NCI-H2107 (cell line): ENCODE data around the gene UBE2H.
"Not testable (repeated sequence)": the region's sequence is repeated elsewhere in the genome, so short reads cannot be mapped to it uniquely, and the experiment has no call there.

Source experiments
- DNase-seq: peaks from one replicate; lab custom pipeline; 2025; lab: John Stamatoyannopoulos, UW

Gene UBE2H

DNA sequence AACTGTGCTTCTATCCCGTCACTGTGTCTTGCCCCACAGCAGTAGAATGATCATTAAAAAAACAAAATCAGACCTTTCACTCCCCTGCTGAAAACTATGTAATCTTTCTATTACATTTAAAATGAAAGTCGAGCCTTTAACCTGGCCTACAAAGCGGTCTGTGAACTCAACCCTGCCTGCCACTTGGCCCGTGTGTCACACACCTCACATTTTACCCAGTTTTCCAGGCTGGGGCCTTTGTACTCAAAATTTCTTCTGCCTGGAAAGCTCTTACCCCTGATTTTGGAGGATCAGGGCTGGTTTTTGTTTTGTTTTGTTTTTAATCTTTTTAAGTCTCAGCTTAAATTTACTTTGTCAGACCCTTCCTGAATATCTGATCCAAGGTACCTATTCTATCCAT lies 82.1 kb downstream of the UBE2H start:
- no peak for DNase-seq

DNA sequence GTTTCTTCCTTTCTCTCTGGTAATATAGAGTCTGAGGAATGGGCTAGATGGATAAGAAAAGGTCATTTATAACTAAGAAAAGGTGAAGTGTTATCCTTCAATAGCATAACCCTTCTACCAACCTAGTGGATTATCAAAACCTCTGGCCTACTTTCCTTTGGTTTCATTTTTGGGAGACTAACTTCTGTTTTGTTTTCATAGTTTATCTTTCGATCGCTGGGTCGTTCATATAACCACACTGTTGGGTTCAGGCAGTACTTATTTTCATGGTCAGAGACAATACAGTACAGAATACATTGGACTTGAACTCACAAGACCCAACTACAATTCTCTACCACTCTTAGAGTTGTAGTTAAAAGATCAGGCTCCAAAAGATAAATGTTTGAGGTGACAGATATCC lies 86.5 kb downstream of the UBE2H start:
- DNase-seq: no peak

DNA sequence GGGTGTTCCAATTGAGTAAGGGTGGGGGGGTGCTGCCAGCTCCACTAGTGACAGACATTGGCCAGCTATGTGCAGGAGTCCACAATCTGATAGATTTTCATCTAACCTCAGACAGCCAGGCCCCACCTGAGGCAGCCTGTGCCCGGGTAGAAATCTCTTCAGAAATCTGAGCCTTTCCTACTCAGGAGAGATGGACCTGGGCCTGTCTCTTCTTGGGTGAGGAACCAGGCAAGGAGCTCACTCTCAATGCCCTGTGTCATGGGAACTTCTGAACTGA lies 86.9 kb downstream of the UBE2H start:
- DNase-seq: no peak

DNA sequence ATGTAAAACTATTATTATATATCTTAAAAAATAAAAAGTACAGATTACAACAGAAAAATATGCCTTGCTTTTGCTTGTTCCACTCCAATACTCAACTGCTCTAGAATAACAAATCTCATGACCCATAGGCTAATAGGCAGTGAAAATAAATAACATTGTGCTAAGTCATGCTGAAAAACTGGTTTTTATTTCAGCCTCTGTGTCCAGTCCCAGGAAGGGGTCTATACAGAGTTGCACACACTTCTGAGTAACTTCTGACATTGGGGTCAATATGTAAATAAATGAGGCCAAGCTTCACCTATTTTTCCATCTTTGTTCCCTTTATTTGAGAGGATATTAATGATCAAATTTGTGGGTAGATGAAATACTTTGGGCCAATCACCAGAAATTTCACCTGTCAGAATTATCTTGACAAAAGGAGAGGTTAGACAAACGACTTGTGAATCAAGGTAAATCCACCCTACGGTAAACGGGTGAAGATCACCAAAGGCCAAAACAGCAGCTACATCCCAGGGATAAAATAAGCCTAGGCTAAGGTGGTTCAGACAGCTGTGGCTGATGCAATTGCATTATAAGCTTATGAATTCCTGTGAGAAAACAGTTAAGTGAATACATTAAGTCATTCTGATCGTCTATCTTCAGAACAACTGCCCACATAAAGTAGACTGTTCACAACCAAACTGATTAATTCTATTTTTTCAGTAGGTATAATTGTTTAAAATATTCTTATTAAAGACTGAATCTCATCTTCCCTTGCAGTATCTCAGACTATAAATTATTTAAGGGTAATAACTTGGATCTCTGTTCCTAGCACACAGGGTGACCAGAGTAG lies 87.5 kb downstream of the UBE2H start:
- DNase-seq: no peak

DNA sequence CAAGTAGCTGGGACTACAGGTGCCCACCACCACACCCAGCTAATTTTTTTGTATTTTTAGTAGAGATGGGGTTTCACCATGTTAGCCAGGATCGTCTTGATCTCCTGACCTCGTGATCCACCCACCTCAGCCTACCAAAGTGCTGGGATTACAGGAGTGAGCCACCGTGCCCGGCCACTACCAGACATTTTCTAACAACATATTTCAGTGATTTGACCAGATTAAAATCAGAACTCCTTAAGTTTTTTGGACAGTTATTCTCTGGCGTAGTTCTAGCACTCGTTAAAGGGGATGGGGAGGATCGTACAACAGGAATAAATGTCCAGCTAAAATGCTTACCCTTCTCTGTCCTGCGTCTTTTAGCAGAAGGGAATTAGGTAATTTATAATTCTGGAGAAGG lies 88.1 kb downstream of the UBE2H start:
- not testable (repeated sequence) for DNase-seq

DNA sequence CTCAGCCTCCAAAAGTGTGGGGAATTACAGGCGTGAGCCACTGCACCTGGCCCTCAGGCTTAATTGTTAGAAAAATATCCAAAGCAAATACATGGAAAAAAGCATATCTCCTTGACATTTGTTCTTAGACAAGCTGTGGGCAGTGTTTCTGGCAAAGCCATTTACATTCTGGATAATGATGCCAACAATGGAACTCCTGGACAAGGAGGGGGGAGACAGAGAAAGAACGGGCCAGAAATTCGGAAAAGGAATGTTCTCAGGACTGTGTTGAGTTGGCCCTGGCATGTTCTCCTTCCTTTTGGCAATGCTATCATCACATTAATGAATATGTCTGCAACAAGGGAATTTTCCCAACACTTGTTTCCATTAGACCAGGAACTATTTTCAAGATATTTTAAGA lies 88.7 kb downstream of the UBE2H start:
- no peak for DNase-seq

DNA sequence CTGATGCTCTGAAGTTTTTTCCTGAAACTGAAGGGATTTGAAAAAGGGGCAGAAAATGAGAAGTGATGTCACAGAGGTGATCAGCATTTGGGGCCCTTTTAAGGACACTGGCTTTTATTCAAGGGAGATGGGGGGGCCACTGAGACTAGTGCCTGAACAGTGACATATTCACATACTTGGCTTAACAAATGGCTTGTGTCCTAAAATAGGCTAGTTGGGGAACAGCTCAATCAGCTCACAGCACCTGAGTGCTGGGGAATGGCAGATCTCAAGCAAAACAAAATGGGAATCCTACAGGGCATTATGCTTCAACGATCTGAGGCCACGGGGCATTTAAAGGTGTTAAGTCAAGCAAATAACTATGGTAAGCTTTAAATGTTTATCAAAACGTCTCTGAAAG lies 90.1 kb downstream of the UBE2H start:
- no peak for DNase-seq

DNA sequence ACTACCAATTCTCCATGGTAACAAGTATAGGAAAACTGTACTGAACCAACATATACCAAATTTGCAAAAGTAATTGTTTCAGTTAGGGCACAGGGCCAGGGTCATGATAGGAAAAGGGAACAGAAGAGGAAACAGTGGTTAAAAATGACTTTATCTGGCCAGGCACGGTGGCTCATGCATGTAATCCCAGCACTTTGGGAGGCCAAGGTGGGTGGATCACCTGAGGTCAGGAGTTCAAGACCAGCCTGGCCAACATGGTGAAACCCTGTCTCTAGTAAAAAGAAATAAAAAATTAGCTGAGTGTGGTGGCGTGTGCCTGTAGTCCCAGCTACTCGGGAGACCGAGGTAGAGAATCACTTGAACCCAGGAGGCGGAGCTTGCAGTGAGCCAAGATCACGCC lies 92.0 kb downstream of the UBE2H start:
- not testable (repeated sequence) for DNase-seq

DNA sequence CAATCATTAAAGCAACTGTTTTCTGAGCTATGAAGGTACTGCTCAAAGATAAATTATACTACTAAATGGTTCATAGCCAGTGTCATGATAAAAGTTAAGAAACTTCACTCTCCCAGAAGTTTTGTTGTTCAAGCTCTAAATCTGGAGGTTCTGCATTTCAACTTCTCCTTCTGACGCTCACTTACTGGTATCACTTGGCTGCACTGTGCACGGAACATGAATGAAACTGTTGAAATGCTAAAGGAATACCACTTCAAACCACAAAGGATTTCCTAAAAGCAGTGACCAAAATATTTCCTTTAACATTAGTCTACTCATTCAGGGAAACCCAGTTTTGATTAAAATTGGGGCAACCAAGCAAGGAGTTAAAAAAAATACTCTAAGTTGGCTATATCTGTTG lies 93.6 kb downstream of the UBE2H start:
- DNase-seq: no peak

DNA sequence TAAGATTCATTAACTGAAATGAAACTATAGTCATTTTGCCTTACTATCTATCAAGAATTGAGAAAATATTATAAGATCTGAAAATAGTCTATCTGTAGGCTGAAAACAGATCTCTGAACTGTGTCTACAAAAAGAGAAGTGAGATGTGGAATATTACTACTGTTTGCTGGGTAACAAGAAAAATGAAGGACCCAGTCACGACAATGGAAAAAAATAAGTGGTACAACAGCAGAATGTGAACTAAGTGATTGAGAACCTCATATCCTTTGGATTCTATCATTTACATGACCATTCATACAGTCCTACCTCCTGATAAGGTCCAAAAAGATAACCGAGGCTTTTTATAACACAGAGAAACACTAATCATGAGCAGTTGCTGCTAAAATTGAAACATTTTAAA lies 94.3 kb downstream of the UBE2H start:
- no peak for DNase-seq

DNA sequence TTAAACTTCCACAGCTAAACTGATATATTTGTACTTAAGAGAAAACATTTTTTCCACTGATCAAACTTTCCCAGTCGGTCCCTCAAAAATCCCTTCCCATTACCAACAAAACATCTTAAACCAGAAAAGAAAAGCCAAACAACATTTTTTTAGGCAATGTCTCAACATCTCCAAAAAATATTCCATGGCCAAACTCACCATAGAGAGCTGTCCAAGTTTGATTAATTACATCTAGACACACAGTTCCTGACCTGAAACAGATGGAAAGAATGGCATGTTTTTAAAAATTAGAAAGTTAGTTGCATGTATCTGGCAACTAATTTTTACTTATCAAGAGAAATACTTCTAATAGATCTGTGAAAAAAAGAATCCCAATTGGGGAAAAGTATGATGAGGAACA lies 95.4 kb downstream of the UBE2H start:
- DNase-seq: no peak

DNA sequence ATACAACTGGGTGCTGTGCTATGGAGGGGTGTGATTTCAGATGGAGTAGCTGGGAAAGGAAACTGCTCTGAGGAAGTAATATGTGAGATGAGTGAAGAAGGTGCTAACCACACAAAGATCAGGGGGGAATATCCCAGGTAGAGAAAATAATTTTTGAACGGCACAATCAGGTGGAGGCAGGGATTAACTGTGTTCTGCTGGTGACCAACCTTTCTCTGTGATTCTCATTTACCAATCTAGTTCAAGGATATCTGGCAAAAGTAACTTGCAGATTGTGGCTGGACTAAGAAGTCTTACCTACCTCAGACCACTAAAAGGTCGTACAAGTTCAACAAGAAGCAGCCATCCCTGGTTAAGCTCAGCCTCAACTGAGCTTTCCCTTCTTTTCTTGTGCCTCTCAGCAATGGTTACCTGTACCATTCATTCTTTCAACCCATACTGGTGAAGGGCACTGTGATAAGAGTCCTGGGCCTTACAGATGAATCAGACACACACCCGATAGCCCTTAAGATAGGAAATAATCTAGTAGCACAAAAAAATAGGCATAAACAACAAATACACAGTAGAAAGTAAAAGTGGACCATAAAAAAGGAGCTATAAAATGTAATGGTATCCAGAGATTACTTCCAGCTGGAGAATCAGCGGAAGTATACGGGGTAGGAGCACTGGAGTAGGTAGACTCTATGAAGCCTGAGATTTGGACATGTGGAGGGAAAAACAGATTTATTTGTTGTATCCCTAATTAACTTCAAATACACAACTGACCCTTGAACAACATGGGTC lies 96.6 kb downstream of the UBE2H start:
- no peak for DNase-seq

DNA sequence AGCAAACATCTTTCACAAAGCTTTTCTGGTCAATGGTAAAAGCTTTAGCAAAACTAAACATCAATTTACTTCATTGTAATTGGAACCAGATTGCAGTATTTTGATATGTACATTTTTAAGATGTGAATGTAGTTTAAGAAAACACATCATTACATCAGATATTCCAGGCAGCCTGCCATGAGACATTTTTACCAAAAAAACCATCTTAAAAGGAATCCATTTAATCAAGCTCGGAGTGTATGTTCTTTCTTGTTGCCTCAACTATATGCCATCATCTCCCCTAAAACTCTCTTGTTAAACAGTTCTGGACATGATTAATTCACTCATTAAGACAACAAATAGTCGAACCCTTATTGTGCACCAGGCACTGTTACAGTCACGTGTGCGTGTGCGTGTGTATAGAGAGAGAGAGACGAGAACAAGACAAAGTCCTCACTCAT lies 97.5 kb downstream of the UBE2H start:
- DNase-seq: no peak

DNA sequence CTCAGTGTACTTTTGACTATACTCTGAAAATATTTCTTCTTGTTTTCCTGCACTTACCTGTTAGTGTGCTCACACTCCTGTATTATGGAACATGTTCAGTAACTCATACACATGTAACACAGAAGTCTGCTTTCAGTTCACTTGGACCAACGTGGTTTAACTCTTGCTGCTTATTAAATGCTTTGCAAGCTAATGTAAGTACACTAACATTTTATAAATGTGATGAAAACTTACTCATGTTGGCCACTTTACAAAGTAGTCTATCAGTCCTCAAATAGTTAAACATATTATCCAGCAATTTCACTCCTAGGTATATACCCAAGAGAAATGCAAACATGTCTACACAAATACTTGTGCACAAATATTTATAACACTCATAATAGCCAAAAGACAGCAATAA lies 98.4 kb downstream of the UBE2H start:
- no peak for DNase-seq

DNA sequence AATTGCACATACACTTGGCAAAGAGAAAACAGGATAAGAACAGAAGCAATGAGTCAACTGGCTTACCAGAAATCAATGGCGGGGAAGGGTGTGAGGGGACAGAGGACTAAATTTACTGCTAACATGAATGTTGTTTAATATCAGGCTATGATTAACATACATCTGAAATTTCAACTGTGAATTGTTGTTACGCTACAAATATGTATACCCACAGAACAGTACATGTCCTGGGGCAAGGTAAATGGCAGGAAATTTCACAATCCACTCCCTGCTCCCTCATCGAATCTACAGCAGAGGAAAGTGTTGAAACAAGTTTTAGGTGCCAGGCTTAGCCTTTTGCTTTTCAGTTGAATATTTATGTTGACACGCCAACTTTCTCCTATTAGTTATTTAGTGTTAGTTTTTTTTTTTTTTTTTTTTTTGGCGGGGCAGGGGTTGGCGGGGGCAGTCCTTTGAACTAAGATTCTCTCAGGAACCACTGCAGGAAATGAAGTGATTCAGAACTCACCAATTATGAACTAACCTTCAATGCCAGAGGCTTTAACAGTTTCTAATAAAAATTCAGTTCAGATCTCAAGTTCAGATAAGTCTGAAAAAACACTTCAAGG lies 99.0 kb downstream of the UBE2H start:
- DNase-seq: no peak

DNA sequence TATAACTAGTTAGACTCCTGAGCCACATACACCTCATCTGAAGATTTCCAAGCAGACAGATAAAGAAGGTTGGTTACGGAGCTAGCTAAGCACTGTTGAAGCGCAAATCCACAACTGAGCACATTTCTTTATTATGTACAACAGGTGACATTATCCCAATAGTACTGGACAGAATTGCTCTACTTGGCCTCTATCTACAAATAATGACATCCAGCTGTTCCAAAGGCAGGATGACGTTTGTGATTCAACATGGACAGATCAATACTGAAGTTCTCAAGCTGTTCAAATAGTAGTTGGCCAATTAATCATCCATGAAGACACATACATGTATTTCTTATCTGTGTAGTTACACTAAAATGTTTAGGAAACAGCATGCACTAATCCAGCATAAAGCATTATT lies 101.0 kb downstream of the UBE2H start:
- no peak for DNase-seq

DNA sequence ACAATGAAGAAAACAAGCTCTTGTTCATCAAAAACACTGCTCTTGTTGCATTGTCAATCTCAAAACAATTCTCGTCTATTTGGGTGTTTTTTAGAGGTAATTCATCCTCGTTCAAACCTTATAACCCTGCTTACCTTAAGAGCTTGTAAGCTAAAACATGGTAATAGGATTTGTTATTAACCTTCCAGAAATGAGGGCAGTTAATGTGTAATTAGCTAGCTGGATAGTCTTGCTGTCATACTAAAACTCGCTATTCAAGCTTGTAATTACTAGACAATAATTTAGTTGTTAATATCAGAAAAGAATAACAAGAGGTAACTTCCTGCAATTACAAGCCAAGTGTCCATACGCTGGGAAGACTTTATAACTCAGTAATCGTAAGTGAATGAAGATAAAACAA lies 101.6 kb downstream of the UBE2H start:
- DNase-seq: no peak

DNA sequence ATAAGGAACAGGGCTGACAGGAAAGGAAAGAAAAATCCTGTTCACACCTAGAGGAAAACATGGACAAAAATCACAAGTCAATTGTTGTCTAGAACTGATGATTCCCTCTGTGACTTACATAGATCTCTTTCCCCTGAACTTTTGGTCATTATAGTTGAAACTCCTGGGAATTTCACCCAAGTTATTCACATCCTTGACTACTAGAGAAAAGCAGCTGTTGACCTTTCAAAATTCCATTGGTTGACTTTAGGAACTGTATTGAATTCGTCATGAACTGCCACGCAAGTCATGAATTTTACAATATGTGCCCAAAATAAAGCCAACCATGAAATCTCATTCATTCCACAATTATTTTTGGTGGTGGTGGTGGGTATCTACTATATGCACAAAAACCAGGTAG lies 104.3 kb downstream of the UBE2H start:
- no peak for DNase-seq

DNA sequence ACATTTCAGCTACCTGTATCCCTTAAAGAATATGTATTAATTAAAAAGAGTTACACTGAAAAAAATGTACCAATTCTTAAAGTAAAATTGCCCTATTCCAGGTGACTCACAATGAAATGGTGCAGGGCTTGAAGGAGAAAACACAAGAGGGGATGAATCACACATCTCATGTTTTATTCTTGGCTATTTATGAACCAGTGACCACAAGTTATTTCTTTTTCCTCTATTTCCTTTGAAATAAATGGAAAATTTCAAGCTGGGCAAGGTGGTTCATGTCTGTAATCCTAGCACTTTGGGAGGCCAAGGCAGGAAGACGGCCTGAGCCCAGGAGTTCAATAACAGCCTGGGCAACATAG lies 106.8 kb downstream of the UBE2H start:
- DNase-seq: no peak

DNA sequence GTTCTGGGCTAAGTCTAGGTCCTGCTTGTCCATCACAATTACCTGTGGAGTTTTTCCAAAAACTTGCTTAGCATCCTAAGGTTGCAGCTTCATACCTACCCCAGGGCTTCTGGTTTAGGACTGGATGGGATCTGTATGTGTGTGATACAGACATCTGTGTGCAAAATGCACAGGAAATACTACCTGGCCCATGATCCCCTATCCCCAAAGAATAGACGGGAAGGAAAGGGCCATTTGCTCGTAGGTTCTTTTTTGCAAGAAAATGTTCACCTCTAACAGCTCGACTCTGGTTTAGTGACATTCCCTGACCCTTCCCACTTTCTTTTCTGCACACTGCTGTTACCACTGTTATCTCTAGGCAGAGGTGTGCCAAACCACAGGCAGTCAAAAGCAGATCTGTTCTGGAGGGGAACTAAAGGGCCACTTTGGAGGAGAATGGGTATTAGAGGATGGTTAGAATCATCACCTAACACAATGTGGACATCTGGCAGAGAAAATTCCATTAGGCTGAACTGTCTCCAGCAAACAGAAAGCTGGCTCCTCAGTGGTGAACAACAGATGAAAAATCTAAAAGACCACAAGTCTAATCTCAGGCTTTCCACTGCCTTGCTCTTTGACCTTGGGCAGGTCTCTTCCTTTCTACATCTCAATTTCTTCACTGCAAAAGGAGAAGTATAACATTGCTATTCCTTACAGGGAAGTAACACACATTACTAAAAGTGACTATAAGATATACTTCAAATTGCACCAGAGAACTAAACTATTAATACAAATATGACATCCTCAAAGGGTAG lies 107.4 kb downstream of the UBE2H start:
- no peak for DNase-seq

DNA sequence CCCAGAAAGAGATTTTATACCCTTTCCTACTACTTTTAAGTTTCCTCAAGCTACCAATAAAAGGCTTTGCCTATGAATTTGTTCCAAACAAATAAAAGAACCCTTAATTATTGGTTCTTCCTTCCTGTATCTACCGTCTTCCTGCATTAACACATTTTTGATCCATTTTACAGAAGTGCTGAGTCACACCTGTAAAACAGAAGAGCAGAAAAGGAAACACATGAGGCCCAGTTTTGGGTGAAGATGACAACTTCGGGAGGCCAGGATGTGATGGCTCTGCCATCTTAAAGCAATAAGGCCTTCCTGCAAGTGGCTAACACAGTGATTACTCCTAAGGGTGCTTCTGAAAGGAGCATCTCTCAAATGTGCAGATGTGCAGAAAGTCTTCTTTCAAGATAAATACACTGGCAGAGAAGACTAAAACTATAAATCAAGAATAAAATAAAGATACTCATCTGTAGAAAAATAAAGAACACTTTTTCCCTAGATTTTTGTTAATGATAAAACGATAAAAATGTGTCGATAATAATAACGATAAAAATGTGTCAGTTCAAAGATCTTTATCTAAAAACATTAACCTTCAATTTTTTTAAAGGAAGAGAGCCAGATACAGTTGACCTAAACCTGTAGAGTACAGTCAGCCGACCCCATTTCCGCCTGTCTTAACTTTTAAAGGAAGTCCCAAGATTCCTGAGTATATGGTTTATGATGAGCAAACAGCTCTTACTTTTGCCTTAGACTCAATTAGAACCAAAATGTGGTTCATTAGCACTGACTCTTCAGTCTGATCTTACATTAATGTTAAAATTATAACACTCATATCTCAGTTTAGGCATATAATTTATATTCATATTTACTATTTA lies 108.6 kb downstream of the UBE2H start:
- DNase-seq: no peak
